ENCODE data around the gene IFNA10.
"Not testable (repeated sequence)": the region's sequence is repeated elsewhere in the genome, so short reads cannot be mapped to it uniquely, and the experiment has no call there.

The IFNA10 gene

GRCh38 chr9:21187487-21187886, 19.5 kb downstream of the IFNA10 start, which contains the start of gene IFNA4:
Gene IFNA4, minus strand, starts transcription at chr9:21187587. Its CDS starts 56 bp downstream, at chr9:21187531.
- DNase-seq: not testable (repeated sequence)

- peak; percentile 37 for DNase-seq
These were observed 23.9 kb downstream of the IFNA10 start for GRCh38 chr9:21182810-21183736.

- no peak for DNase-seq
These were observed 32.3 kb downstream of the IFNA10 start for GRCh38 chr9:21174671-21175070.

GRCh38 chr9:21172156-21172555, 34.8 kb downstream of the IFNA10 start:
- DNase-seq: no peak

- DNase-seq: no peak
These were observed 35.6 kb downstream of the IFNA10 start for GRCh38 chr9:21171351-21171750.

- not testable (repeated sequence) for DNase-seq
These were observed 40.4 kb downstream of the IFNA10 start, which contains the start of gene IFNA21 for GRCh38 chr9:21166560-21166959. Gene IFNA21, minus strand, starts transcription at chr9:21166660. Its CDS starts 48 bp downstream, at chr9:21166612.

GRCh38 chr9:21165516-21165915, 41.4 kb downstream of the IFNA10 start:
- no peak for DNase-seq

GRCh38 chr9:21160178-21160577, 46.8 kb downstream of the IFNA10 start:
- DNase-seq: peak; percentile 63

All from activated CD4-positive, alpha-beta T cell treated with anti-CD3 and anti-CD28 coated beads, Interleukin-2, amount 50 U/mL, for 16 hours (primary cell).